Stomach (tissue), 9 donors: ENCODE data around the gene IBTK. TPM values are rescaled to one million over a fixed set of nuclear protein-coding genes. Genes with fewer than 3 reads are reported as not detected.

Source experiments
- DNase-seq, 2 donors: peaks; one replicate each; pipeline versions ENCODE4 v3.0.0 to v3.0.0-alpha.2; 2013 to 2019
- H3K27ac ChIP-seq, 5 donors: fragments of 200-600 bp in 4 of 5; sonication (generic) in 4 of 5; one replicate each; pipeline ENCODE4 v1.5.1; 2013 to 2019; ENCODE audit warnings: mild to moderate bottlenecking in 1 of 5, moderate library complexity in 1 of 5
- H3K27me3 ChIP-seq, 3 donors: fragments of 200-600 bp; sonication (generic); one replicate each; pipeline ENCODE4 v1.5.1; 2017 to 2019; ENCODE audit warnings: mixed run types in 1 of 3
- H3K36me3 ChIP-seq, 4 donors: fragments of 200-600 bp; sonication (generic); 1 replicate in 3 of 4; 2 replicates in 1 of 4; pipeline ENCODE4 v1.5.1; 2016 to 2019
- H3K4me1 ChIP-seq, 4 donors: fragments of 200-600 bp; sonication (generic); one replicate each; pipeline ENCODE4 v1.5.1; 2016 to 2019
- H3K4me3 ChIP-seq, 4 donors: fragments of 200-600 bp; sonication (generic) in 3 of 4; one replicate each; pipeline ENCODE4 v1.5.1; 2016 to 2019; ENCODE audit warnings: mild to moderate bottlenecking in 1 of 4
- H3K9me3 ChIP-seq, 4 donors: fragments of 200-600 bp; sonication (generic); one replicate each; pipeline ENCODE4 v1.5.1; 2016 to 2019
- CTCF ChIP-seq, 7 experiments: fragments of 450-650 bp in 4 of 7; fragments of 200-600 bp in 3 of 7; sonication (generic) in 3 of 7; IDR thresholded peaks; one replicate each; pipeline ENCODE4 v1.5.1; 2016 to 2019; ENCODE audit warnings: antibody characterized with exemption in 7 of 7, control low read depth in 2 of 7, mild to moderate bottlenecking in 1 of 7
- EP300 ChIP-seq: sonication (generic); formaldehyde crosslinking; IDR thresholded peaks from one replicate; pipeline ENCODE4 v1.6.1; 2017; ENCODE audit warnings: antibody characterized with exemption
- POLR2A ChIP-seq, 4 donors: fragments of 450-650 bp; IDR thresholded peaks; one replicate each; pipeline ENCODE4 v1.6.1; 2016; ENCODE audit warnings: antibody characterized with exemption in 4 of 4, control low read depth in 2 of 4, mild to moderate bottlenecking in 1 of 4, moderate library complexity in 1 of 4
- POLR2AphosphoS5 ChIP-seq, 3 donors: sonication (generic); formaldehyde crosslinking; IDR thresholded peaks; one replicate each; pipeline ENCODE4 v1.6.1; 2016; ENCODE audit warnings: antibody characterized with exemption in 3 of 3
- WGBS, 5 donors: extraction: QIAGEN DNeasy Blood & Tissue Kit in 3 of 5; methylation state at CpG; one replicate each; pipeline versions ENCODE4 v1.1.5 to v1.1.7; 2013 to 2018; 5-methylcytosine and 5-hydroxymethylcytosine counted together
- intact Hi-C: fragments of 100-400 bp; cut with DNase I; formaldehyde crosslinking; loops from one replicate; pipeline ENCODE4 v1.15.1; 2023; ENCODE audit warnings: low total_unique reads
- polyA plus RNA-seq, 3 donors: library from polyadenylated mRNA; stranded (reverse); fragments of 200-250 nt; gene quantifications; one replicate each; pipeline ENCODE4 v1.2.3, GENCODE V29; 2013
- total RNA-seq, 5 donors: library from RNA; depleted of rRNA; stranded (reverse); fragments of >200 nt; gene quantifications; one replicate each; pipeline versions ENCODE4 v1.1.0 to v1.2.3, GENCODE V29; 2014 to 2016
- donor health status: healthy with polysubstance abuse.
- donor health status: Bipolar disorder and iron deficiency.
- donor health status: healthy.

The IBTK gene
- total and polyA plus RNA-seq, 8 donors, result 15.9 to 93.4 (median 31.1) TPM

GRCh38 chr6:82196161-82196560, 51.4 kb downstream of the IBTK start:
- no peak for TF ChIP-seq POLR2AphosphoS5 (IDR thresholded peaks at IDR 0.05)
- no peak for TF ChIP-seq POLR2A (IDR thresholded peaks at IDR 0.05)
- no peak for TF ChIP-seq CTCF (IDR thresholded peaks at IDR 0.05)
- no peak for TF ChIP-seq EP300
- Histone ChIP-seq H3K4me3 (no peak overlapping the region), H3K27ac (no peak overlapping the region), H3K9me3 (no peaks in the 10 kb centered on the region), H3K27me3 (no peaks in the 10 kb centered on the region), H3K4me1 (no peaks in the 10 kb centered on the region), H3K36me3 (peaks cover 44 to 100% (median 97%) of the 10 kb centered on the region in 4 donors)
- intact Hi-C loops, result no loop called here
- DNase-seq, result no peak

GRCh38 chr6:82195619-82196018, 51.9 kb downstream of the IBTK start:
- H3K4me3 ChIP-seq, result no peak overlapping the region
- no peak overlapping the region for H3K27ac ChIP-seq
- H3K27me3 ChIP-seq, result no peaks in the 10 kb centered on the region
- H3K4me1 ChIP-seq, result no peaks in the 10 kb centered on the region
- H3K9me3 ChIP-seq, result no peaks in the 10 kb centered on the region
- WGBS, 5 donors, result 90 to 97% (median 93%) methylated on average over 4 of the region's 4 CpGs
- intact Hi-C loops, result no loop called here
- peaks cover 48 to 100% (median 98%) of the 10 kb centered on the region in 4 donors for H3K36me3 ChIP-seq
- no peak for DNase-seq
- TF ChIP-seq POLR2AphosphoS5 (IDR thresholded peaks at IDR 0.05) (no peak), POLR2A (IDR thresholded peaks at IDR 0.05) (no peak), CTCF (IDR thresholded peaks at IDR 0.05) (no peak), EP300 (no peak)

GRCh38 chr6:82185948-82186535, 61.5 kb downstream of the IBTK start:
- H3K9me3 ChIP-seq, result no peaks in the 10 kb centered on the region
- TF ChIP-seq POLR2AphosphoS5 (IDR thresholded peaks at IDR 0.05), result no peak
- no peak for TF ChIP-seq EP300
- no peak for TF ChIP-seq POLR2A (IDR thresholded peaks at IDR 0.05)
- TF ChIP-seq CTCF (IDR thresholded peaks at IDR 0.05), result no peak
- WGBS, 5 donors, result 79 to 87% (median 83%) methylated on average over 3 of the region's 3 CpGs
- H3K27me3 ChIP-seq, result no peaks in the 10 kb centered on the region
- H3K36me3 ChIP-seq, result peaks cover 13 to 90% (median 80%) of the 10 kb centered on the region in 4 donors
- H3K27ac ChIP-seq, result no peak overlapping the region
- intact Hi-C loops, result no loop called here
- DNase-seq, result no peak
- H3K4me3 ChIP-seq, result no peak overlapping the region
- peaks cover 0 to 6% (median 0%) of the 10 kb centered on the region in 4 donors for H3K4me1 ChIP-seq

- Histone ChIP-seq H3K9me3 (no peaks in the 10 kb centered on the region), H3K27ac (no peak overlapping the region), H3K4me1 (peaks cover 0 to 6% (median 0%) of the 10 kb centered on the region in 4 donors), H3K4me3 (no peak overlapping the region), H3K27me3 (no peaks in the 10 kb centered on the region), H3K36me3 (peaks cover 7 to 90% (median 82%) of the 10 kb centered on the region in 4 donors)
- TF ChIP-seq POLR2A (IDR thresholded peaks at IDR 0.05) (no peak), CTCF (IDR thresholded peaks at IDR 0.05) (no peak), POLR2AphosphoS5 (IDR thresholded peaks at IDR 0.05) (no peak), EP300 (no peak)
- no peak for DNase-seq
- intact Hi-C loops, result no loop called here
Observed at GRCh38 chr6:82183642-82184282, 63.8 kb downstream of the IBTK start.
